Testis (tissue), 2 donors: Measurements from ENCODE around the gene MEP1B.

Experiments used
- CTCF ChIP-seq, 3 experiments: fragments of 450-650 bp in 2 of 3; fragments of 200-600 bp in 1 of 3; sonication (generic) in 1 of 3; IDR thresholded peaks; one replicate each; pipeline ENCODE4 v1.5.1; 2016 to 2019; ENCODE audit warnings: antibody characterized with exemption in 3 of 3, mild to moderate bottlenecking in 2 of 3, moderate library complexity in 1 of 3
- POLR2A ChIP-seq: fragments of 450-650 bp; IDR thresholded peaks from one replicate; pipeline ENCODE4 v1.6.1; 2017; ENCODE audit warnings: antibody characterized with exemption, mild to moderate bottlenecking, moderate library complexity

- no peak for TF ChIP-seq CTCF (IDR thresholded peaks at IDR 0.05)
- TF ChIP-seq POLR2A, result no peak
These were observed 59.5 kb downstream of the MEP1B start for GRCh38 chr18:32249147-32249929.
